LNCaP clone FGC (cell line): ENCODE data around the gene ARHGEF4.

Experiments
- DNase-seq: peaks from one replicate; pipeline ENCODE4 v3.0.0-alpha.2; 2011; ENCODE audit warnings: low read depth
- H3K4me3 ChIP-seq: 2 replicates; pipeline ENCODE4 v1.5.1; 2011; ENCODE audit warnings: mild to moderate bottlenecking, low read depth, low read length, control low read depth
- TF ChIP-seq, protein P1 (sequence below): IDR thresholded peaks from 2 replicates; pipeline ENCODE4 v1.5.1; 2012; ENCODE audit warnings: mild to moderate bottlenecking; ENCODE audit not compliant: control insufficient read depth, insufficient read depth; ENCODE audit errors: extremely low read depth

Gene ARHGEF4

DNA sequence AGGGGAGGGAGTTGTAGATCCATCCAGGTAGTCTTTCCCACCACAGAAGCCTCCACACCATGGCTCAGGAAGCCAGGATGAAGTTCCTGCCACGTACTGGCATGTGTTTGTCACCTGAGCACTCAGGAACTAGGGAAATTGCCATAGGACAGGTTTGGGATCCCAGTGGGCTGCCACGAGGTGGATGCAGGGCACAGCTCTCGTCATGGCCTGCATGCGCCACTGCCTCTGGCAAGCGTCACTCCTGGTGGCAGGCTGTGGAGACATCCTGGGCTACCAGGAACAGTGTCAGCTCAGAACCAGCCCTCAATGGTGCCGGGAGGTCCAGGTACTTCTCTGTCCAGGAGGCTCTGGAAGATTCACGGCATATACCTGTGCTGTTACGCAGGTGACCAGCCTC lies 3.8 kb downstream of the ARHGEF4 start:
- TF ChIP-seq, protein P1, sequence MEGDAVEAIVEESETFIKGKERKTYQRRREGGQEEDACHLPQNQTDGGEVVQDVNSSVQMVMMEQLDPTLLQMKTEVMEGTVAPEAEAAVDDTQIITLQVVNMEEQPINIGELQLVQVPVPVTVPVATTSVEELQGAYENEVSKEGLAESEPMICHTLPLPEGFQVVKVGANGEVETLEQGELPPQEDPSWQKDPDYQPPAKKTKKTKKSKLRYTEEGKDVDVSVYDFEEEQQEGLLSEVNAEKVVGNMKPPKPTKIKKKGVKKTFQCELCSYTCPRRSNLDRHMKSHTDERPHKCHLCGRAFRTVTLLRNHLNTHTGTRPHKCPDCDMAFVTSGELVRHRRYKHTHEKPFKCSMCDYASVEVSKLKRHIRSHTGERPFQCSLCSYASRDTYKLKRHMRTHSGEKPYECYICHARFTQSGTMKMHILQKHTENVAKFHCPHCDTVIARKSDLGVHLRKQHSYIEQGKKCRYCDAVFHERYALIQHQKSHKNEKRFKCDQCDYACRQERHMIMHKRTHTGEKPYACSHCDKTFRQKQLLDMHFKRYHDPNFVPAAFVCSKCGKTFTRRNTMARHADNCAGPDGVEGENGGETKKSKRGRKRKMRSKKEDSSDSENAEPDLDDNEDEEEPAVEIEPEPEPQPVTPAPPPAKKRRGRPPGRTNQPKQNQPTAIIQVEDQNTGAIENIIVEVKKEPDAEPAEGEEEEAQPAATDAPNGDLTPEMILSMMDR, result no peak
- no peak for DNase-seq
- no peak overlapping the region for H3K4me3 ChIP-seq

DNA sequence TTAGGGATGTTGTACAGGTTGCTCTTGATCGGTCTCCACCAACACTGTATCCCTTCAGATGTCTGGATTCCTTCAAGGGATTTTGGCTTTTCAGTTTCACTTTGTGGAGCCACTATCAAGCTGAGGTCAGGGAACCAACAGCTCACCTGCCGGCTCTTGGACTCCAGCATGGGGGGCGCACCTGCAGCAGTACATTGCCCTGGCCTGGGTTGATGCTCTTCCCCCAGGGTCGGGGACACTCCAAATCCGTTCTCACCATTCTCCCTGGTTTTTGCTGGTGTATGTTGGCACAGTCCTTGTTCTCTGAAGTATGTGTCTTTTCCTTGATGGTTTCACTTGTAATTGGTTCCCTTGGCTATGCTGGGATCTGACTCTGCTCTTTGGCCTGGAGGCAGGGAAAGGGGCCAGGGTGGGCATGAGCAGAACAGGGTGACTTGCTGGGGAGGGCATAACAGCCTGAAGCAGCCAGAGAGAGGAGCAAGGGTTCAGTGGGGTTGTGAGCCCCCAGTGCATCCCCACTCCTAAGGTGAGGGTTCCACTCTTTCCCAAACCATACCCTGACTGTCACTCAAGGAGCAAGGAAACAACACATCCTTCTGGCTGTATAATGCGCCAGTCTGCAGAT lies 5.1 kb downstream of the ARHGEF4 start:
- TF ChIP-seq, protein P1, result no peak
- no peak overlapping the region for H3K4me3 ChIP-seq
- DNase-seq, result no peak

DNA sequence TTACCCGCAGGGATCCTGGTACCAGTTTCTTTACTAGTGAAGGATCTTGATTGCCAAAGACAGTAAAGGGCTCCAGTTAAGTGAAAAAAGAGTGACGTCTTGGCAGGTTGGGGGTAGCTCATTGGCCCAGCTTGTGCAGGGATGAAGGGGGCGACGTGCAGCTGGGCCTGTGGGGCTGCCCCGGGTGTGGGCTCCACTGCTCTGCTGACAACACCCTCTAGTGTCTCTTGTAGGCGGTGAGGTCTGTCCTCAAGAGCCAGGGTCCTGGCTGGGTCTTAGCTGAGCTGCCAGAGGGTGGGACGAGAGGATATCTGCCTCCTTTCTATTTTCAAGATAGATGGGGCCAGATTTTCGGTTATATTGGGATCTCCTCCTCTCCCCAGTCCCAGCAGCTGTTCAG lies 6.1 kb downstream of the ARHGEF4 start:
- DNase-seq, result no peak
- H3K4me3 ChIP-seq, result no peak overlapping the region
- TF ChIP-seq, protein P1, result no peak

DNA sequence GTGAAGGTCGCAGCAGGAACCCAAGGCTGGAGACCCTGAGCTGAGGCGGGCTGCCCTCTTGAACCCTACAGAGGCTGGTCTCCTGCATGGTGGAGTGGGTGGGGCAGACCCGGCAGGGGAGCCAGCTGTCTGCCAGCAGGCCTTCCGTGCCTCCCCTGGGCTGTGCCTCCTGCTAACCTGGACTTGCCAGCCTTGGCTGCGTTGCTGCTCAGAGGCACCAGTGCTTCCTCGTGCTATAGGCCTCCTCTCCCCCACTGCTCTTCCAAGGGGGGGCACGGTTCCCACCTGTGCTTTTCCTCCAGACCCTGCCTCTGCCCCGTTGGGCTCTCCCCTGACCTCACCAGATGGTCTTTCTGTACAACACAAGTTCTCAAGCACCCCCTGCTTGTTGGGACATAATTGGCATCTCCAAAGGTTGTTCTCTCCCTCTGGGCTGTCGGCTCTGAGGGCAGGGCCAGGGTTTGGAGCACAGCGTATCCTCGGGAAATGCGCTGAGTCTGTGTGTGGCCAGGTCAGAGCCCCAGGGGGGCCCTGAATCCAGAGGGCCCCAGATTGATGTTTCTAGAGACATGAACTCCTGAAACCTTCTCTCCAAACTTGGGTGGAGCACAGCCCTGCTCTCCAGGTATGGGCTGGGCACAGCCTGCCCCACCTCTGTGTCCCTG lies 6.7 kb downstream of the ARHGEF4 start:
- no peak for DNase-seq
- H3K4me3 ChIP-seq, result no peak overlapping the region
- TF ChIP-seq, protein P1, result no peak

DNA sequence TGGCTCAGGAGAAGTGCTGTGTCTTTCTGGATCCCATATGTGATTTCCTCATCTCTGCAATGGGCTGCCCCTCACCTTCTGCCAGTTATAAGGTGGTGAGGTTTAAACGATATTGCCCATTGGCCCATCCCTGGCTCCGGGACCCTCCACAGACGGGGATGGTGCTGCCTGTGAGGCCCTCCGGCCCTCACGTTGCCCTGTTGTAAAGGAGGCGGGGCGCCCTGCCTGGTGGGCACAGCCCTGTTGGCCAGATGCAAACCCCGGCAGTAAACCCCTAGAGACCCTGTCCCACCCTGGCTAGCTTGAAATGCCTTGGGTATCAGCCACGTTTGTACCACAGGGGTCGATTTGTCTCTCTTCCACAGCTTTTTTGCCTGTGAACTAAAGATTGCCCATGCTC lies 7.4 kb downstream of the ARHGEF4 start:
- no peak overlapping the region for H3K4me3 ChIP-seq
- TF ChIP-seq, protein P1, result no peak
- DNase-seq, result no peak

DNA sequence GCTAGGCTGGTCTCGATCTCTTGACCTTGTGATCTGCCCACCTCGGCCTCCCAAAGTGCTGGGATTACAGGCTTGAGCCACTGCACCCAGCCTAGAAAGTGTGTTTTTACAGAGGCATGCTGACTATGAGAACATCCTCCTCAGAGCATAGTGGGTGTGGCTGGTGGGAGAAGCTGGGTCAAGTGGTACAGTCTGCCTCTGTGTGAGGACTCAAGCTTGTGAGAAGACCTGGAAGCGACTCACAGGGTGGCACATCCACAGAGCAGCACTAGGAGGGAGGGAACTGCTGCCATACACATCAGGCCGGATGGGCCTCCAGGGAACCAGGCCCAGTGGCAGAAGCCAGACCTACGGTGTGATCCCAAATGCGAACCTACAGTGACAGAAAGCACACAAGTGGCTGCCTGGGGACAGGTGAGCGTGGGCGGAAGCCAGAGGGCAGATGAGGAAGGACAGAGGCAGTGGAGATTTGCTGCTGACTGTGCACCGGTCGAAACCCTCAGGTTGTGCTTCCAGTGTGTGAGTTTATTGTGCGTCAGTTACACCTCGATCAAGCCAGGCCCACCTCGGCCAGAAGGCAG lies 8.9 kb downstream of the ARHGEF4 start:
- DNase-seq, result no peak
- TF ChIP-seq, protein P1, result no peak
- no peak overlapping the region for H3K4me3 ChIP-seq
